Measurements from ENCODE around the gene HSPG2.

DNA sequence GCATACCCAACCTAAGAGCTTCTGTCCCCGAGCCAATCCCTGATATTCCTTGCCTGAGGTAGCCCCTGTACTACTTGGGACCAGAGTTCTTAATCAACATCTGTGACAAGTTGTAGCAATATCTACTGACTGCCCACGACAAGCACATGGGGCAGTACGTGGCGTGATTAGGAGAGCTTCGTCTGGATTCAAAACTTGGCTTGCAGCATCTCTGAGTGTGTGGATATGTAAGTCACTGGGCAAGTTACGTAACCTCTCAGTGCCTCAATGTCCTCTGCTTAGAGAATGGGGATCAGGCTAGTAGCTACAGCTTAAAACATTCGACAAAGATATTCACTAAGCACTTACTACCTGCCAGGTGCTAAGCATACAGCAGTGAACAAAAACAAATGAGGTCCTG, 5.0 kb downstream of the HSPG2 start:
- TF ChIP-seq, protein P1, sequence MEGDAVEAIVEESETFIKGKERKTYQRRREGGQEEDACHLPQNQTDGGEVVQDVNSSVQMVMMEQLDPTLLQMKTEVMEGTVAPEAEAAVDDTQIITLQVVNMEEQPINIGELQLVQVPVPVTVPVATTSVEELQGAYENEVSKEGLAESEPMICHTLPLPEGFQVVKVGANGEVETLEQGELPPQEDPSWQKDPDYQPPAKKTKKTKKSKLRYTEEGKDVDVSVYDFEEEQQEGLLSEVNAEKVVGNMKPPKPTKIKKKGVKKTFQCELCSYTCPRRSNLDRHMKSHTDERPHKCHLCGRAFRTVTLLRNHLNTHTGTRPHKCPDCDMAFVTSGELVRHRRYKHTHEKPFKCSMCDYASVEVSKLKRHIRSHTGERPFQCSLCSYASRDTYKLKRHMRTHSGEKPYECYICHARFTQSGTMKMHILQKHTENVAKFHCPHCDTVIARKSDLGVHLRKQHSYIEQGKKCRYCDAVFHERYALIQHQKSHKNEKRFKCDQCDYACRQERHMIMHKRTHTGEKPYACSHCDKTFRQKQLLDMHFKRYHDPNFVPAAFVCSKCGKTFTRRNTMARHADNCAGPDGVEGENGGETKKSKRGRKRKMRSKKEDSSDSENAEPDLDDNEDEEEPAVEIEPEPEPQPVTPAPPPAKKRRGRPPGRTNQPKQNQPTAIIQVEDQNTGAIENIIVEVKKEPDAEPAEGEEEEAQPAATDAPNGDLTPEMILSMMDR (conservative IDR thresholded peaks at IDR 0.05; ENCODE audit: low read depth, low read length), result no peak
- TF ChIP-seq EZH2 (IDR thresholded peaks at IDR 0.05; ENCODE audit: low read length, unreplicated experiment), result no peak

Data from PC-3 (cell line).